ENCODE measurements around the gene PCNP.
"Not testable (repeated sequence)": the region's sequence is repeated elsewhere in the genome, so short reads cannot be mapped to it uniquely, and the experiment has no call there.

The PCNP gene

GRCh38 chr3:101634591-101635196 lies 60.7 kb downstream of the PCNP start:
- no peak for DNase-seq

- DNase-seq: no peak
Observed at GRCh38 chr3:101635345-101635744, 61.4 kb downstream of the PCNP start.

- DNase-seq: peak; percentile 9
Observed at GRCh38 chr3:101635954-101636798, 62.2 kb downstream of the PCNP start.

- DNase-seq: no peak
Observed at GRCh38 chr3:101637451-101637850, 63.5 kb downstream of the PCNP start.

- DNase-seq: no peak
Observed at GRCh38 chr3:101638261-101638745, 64.3 kb downstream of the PCNP start.

GRCh38 chr3:101639280-101639963 lies 65.4 kb downstream of the PCNP start:
- no peak for DNase-seq

GRCh38 chr3:101640256-101640655 lies 66.3 kb downstream of the PCNP start:
- no peak for DNase-seq

GRCh38 chr3:101641397-101642115 lies 67.6 kb downstream of the PCNP start:
- DNase-seq: not testable (repeated sequence)

- no peak for DNase-seq
Observed at GRCh38 chr3:101642441-101642840, 68.5 kb downstream of the PCNP start.

- DNase-seq: no peak
Observed at GRCh38 chr3:101643009-101643844, 69.2 kb downstream of the PCNP start.

Measured in midbrain (tissue), 1 donor.